Prostate gland (tissue), 2 donors: ENCODE data around the gene CSMD2.

Source experiments
- CTCF ChIP-seq, 4 experiments: fragments of 200-600 bp in 2 of 4; fragments of 450-650 bp in 2 of 4; sonication (generic) in 2 of 4; IDR thresholded peaks; 1 replicate in 3 of 4; 2 replicates in 1 of 4; pipeline ENCODE4 v1.5.1; 2016 to 2019; ENCODE audit warnings: antibody characterized with exemption in 4 of 4, mild to moderate bottlenecking in 2 of 4, moderate library complexity in 2 of 4
- POLR2A ChIP-seq: fragments of 450-650 bp; IDR thresholded peaks from one replicate; pipeline ENCODE4 v1.6.1; 2016; ENCODE audit warnings: antibody characterized with exemption, mild to moderate bottlenecking
- POLR2AphosphoS5 ChIP-seq: sonication (generic); formaldehyde crosslinking; IDR thresholded peaks from one replicate; pipeline ENCODE4 v1.6.1; 2017; ENCODE audit warnings: antibody characterized with exemption

- TF ChIP-seq POLR2A: no peak
- TF ChIP-seq CTCF (IDR thresholded peaks at IDR 0.05): no peak
- no peak for TF ChIP-seq POLR2AphosphoS5
Measured at GRCh38 chr1:33637846-33638440, 527.1 kb downstream of the CSMD2 start.
